Liver (tissue), 3 donors: ENCODE results near the gene PZP.

ENCODE experiments used
- FOXA1 ChIP-seq: IDR thresholded peaks from 2 replicates; pipeline ENCODE4 v1.6.1; 2016; ENCODE audit warnings: antibody characterized with exemption
- JUND ChIP-seq, 2 donors: IDR thresholded peaks; 2 replicates each; pipeline ENCODE4 v1.6.1; 2016; ENCODE audit warnings: antibody characterized with exemption in 2 of 2
- RAD21 ChIP-seq, 2 donors: IDR thresholded peaks; 2 replicates each; pipeline ENCODE4 v1.6.1; 2016; ENCODE audit warnings: antibody characterized with exemption in 2 of 2, mild to moderate bottlenecking in 2 of 2
- RXRA ChIP-seq, 2 donors: IDR thresholded peaks; 2 replicates each; pipeline ENCODE4 v1.6.1; 2017 to 2018; ENCODE audit warnings: antibody characterized with exemption in 2 of 2, mild to moderate bottlenecking in 1 of 2
- SP1 ChIP-seq: IDR thresholded peaks from 2 replicates; pipeline ENCODE4 v1.6.1; 2018; ENCODE audit warnings: antibody characterized with exemption, mild to moderate bottlenecking
- TAF1 ChIP-seq: conservative IDR thresholded peaks from 2 replicates; pipeline ENCODE4 v1.6.1; 2016; ENCODE audit warnings: antibody characterized with exemption, mild to moderate bottlenecking
- YY1 ChIP-seq: IDR thresholded peaks from 2 replicates; pipeline ENCODE4 v1.6.1; 2016; ENCODE audit warnings: antibody characterized with exemption, mild to moderate bottlenecking
- TF ChIP-seq, protein P1 (sequence below): fragments of 150-350 bp; IDR thresholded peaks from 2 replicates; pipeline ENCODE4 v1.5.1; 2017; ENCODE audit warnings: improper control_type of control experiment, low read depth, low read length; ENCODE audit not compliant: missing input control
- TF ChIP-seq, protein P2 (sequence below): IDR thresholded peaks from 2 replicates; pipeline ENCODE4 v1.6.1; 2016; ENCODE audit warnings: antibody characterized with exemption, mild to moderate bottlenecking
- TF ChIP-seq, protein P3 (sequence below): IDR thresholded peaks from 2 replicates; pipeline ENCODE4 v1.6.1; 2016; ENCODE audit warnings: antibody characterized with exemption
- TF ChIP-seq, protein P4 (sequence below): IDR thresholded peaks from 2 replicates; pipeline ENCODE4 v1.6.1; 2016; ENCODE audit warnings: antibody characterized with exemption
- TF ChIP-seq, protein P5 (sequence below): IDR thresholded peaks from 2 replicates; pipeline ENCODE4 v1.6.1; 2016; ENCODE audit warnings: antibody characterized with exemption
- donor health status: healthy.
- donor health status: healthy.

DNA sequence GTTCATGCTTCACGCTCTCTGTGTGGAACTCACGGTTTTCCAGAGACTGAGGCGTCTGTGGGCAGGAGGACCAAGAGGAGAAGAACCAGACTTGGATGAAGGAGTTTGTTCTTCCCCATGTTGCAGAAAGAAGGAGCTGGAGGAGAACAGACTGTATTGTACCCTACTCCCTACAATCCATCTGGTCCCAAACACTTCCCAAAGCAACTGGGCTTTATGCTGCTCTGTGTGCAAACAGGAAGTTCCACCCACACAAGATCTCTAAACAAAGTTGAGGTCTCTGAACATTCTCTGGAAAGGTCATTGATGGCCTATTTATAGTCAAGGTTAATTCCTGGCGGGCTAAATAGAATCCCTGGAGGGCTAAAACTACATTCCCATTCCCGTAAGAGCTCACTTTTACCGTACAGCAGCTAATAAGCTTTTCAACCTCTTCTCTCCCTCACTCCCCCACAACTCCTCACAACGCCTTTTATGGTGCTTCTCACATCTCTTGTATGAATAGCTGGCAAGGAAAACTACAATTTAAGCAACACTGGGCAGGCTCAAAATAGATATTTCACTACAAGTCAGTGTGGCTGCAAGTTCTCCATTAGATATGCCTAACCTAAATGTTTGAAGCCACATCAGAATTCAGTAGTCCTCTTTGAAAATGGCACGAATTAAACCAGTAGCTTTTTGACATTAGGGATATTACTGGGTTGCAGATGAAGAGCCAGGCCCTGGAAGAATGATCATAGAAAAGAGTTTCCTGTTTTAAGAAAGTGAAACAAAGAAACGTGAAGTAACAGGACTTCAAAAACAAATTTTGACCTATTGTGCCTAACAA is 92.2 kb downstream of the PZP start, which contains the start of gene A2M:
- TF ChIP-seq, protein P1, sequence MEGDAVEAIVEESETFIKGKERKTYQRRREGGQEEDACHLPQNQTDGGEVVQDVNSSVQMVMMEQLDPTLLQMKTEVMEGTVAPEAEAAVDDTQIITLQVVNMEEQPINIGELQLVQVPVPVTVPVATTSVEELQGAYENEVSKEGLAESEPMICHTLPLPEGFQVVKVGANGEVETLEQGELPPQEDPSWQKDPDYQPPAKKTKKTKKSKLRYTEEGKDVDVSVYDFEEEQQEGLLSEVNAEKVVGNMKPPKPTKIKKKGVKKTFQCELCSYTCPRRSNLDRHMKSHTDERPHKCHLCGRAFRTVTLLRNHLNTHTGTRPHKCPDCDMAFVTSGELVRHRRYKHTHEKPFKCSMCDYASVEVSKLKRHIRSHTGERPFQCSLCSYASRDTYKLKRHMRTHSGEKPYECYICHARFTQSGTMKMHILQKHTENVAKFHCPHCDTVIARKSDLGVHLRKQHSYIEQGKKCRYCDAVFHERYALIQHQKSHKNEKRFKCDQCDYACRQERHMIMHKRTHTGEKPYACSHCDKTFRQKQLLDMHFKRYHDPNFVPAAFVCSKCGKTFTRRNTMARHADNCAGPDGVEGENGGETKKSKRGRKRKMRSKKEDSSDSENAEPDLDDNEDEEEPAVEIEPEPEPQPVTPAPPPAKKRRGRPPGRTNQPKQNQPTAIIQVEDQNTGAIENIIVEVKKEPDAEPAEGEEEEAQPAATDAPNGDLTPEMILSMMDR: no peak
- TF ChIP-seq YY1 (peak; percentile 77), JUND (IDR thresholded peaks at IDR 0.05) (peak; percentile 40 to 66), FOXA1 (no peak), RAD21 (IDR thresholded peaks at IDR 0.05) (peak; percentile 58 to 61), RXRA (IDR thresholded peaks at IDR 0.05) (peak; percentile 86 to 87), TAF1 (peak; percentile 99), SP1 (peak; percentile 92)
- TF ChIP-seq, protein P2, sequence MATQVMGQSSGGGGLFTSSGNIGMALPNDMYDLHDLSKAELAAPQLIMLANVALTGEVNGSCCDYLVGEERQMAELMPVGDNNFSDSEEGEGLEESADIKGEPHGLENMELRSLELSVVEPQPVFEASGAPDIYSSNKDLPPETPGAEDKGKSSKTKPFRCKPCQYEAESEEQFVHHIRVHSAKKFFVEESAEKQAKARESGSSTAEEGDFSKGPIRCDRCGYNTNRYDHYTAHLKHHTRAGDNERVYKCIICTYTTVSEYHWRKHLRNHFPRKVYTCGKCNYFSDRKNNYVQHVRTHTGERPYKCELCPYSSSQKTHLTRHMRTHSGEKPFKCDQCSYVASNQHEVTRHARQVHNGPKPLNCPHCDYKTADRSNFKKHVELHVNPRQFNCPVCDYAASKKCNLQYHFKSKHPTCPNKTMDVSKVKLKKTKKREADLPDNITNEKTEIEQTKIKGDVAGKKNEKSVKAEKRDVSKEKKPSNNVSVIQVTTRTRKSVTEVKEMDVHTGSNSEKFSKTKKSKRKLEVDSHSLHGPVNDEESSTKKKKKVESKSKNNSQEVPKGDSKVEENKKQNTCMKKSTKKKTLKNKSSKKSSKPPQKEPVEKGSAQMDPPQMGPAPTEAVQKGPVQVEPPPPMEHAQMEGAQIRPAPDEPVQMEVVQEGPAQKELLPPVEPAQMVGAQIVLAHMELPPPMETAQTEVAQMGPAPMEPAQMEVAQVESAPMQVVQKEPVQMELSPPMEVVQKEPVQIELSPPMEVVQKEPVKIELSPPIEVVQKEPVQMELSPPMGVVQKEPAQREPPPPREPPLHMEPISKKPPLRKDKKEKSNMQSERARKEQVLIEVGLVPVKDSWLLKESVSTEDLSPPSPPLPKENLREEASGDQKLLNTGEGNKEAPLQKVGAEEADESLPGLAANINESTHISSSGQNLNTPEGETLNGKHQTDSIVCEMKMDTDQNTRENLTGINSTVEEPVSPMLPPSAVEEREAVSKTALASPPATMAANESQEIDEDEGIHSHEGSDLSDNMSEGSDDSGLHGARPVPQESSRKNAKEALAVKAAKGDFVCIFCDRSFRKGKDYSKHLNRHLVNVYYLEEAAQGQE: peak; percentile 91
- TF ChIP-seq, protein P3, sequence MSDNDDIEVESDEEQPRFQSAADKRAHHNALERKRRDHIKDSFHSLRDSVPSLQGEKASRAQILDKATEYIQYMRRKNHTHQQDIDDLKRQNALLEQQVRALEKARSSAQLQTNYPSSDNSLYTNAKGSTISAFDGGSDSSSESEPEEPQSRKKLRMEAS: no peak
- TF ChIP-seq, protein P4, sequence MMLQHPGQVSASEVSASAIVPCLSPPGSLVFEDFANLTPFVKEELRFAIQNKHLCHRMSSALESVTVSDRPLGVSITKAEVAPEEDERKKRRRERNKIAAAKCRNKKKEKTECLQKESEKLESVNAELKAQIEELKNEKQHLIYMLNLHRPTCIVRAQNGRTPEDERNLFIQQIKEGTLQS: peak; percentile 46
- TF ChIP-seq, protein P5, sequence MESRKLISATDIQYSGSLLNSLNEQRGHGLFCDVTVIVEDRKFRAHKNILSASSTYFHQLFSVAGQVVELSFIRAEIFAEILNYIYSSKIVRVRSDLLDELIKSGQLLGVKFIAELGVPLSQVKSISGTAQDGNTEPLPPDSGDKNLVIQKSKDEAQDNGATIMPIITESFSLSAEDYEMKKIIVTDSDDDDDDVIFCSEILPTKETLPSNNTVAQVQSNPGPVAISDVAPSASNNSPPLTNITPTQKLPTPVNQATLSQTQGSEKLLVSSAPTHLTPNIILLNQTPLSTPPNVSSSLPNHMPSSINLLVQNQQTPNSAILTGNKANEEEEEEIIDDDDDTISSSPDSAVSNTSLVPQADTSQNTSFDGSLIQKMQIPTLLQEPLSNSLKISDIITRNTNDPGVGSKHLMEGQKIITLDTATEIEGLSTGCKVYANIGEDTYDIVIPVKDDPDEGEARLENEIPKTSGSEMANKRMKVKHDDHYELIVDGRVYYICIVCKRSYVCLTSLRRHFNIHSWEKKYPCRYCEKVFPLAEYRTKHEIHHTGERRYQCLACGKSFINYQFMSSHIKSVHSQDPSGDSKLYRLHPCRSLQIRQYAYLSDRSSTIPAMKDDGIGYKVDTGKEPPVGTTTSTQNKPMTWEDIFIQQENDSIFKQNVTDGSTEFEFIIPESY: peak; percentile 69
